H9 (cell line): ENCODE results near the gene KTN1. TPM values are rescaled to one million over a fixed set of nuclear protein-coding genes. Genes with fewer than 3 reads are reported as not detected.

Source experiments
- DNase-seq: peaks from one replicate; pipeline ENCODE4 v3.0.0-alpha.2; 2017
- H2AFZ ChIP-seq: one replicate; pipeline ENCODE4 v1.6.1; 2013; ENCODE audit warnings: mild to moderate bottlenecking, low read length, control low read depth, moderate library complexity
- H2AK5ac ChIP-seq: 2 replicates; pipeline ENCODE4 v1.6.1; 2013; ENCODE audit warnings: low read length, control low read depth, mixed read lengths; ENCODE audit not compliant: insufficient read length
- H2BK120ac ChIP-seq: one replicate; pipeline ENCODE4 v1.6.1; 2013; ENCODE audit warnings: low read depth, mild to moderate bottlenecking, low read length, control low read depth, inconsistent platforms; ENCODE audit not compliant: poor library complexity, severe bottlenecking
- H2BK12ac ChIP-seq: 2 replicates; pipeline ENCODE4 v1.6.1; 2013; ENCODE audit warnings: low read length, control low read depth, mixed read lengths, low read depth; ENCODE audit not compliant: insufficient read length
- H2BK15ac ChIP-seq: 2 replicates; pipeline ENCODE4 v1.6.1; 2013; ENCODE audit warnings: low read depth, low read length, control low read depth
- H2BK20ac ChIP-seq: one replicate; pipeline ENCODE4 v1.6.1; 2013; ENCODE audit warnings: low read depth, mild to moderate bottlenecking, low read length, control low read depth, inconsistent platforms; ENCODE audit not compliant: poor library complexity, severe bottlenecking
- H2BK5ac ChIP-seq: 2 replicates; pipeline ENCODE4 v1.6.1; 2013; ENCODE audit warnings: low read length, control low read depth, mixed read lengths; ENCODE audit not compliant: insufficient read length
- H3K14ac ChIP-seq: 2 replicates; pipeline ENCODE4 v1.6.1; 2013; ENCODE audit warnings: low read length, control low read depth; ENCODE audit not compliant: insufficient read depth
- H3K18ac ChIP-seq: 2 replicates; pipeline ENCODE4 v1.6.1; 2013; ENCODE audit warnings: low read depth, mild to moderate bottlenecking, mixed read lengths, low read length, control low read depth; ENCODE audit not compliant: insufficient read length
- H3K23ac ChIP-seq: 2 replicates; pipeline ENCODE4 v1.6.1; 2013; ENCODE audit warnings: low read length, control low read depth, mixed read lengths, low read depth; ENCODE audit not compliant: insufficient read length
- H3K23me2 ChIP-seq: 2 replicates; pipeline ENCODE4 v1.6.1; 2013; ENCODE audit warnings: low read depth, mild to moderate bottlenecking, mixed read lengths, low read length, control low read depth; ENCODE audit not compliant: insufficient read length, poor library complexity, severe bottlenecking
- H3K27ac ChIP-seq: 2 replicates; pipeline ENCODE4 v1.5.1; 2013; ENCODE audit warnings: low read length, control low read depth, mixed read lengths, low read depth; ENCODE audit not compliant: insufficient read length
- H3K27me3 ChIP-seq: 2 replicates; pipeline ENCODE4 v1.6.1; 2013; ENCODE audit warnings: low read length, control low read depth, inconsistent platforms; ENCODE audit not compliant: insufficient read depth
- H3K4ac ChIP-seq: 2 replicates; pipeline ENCODE4 v1.6.1; 2013; ENCODE audit warnings: low read depth, mild to moderate bottlenecking, control low read depth, inconsistent platforms, low read length, moderate library complexity
- H3K4me1 ChIP-seq: 2 replicates; pipeline ENCODE4 v1.6.1; 2013; ENCODE audit warnings: low read length, control low read depth, inconsistent platforms; ENCODE audit not compliant: insufficient read depth
- H3K4me2 ChIP-seq: 2 replicates; pipeline ENCODE4 v1.6.1; 2013; ENCODE audit warnings: low read length, control low read depth, mixed read lengths; ENCODE audit not compliant: insufficient read length, insufficient read depth
- H3K56ac ChIP-seq: 2 replicates; pipeline ENCODE4 v1.6.1; 2013; ENCODE audit warnings: low read depth, mild to moderate bottlenecking, mixed read lengths, low read length, control low read depth; ENCODE audit not compliant: insufficient read length
- H3K79me1 ChIP-seq: 2 replicates; pipeline ENCODE4 v1.6.1; 2013; ENCODE audit warnings: low read depth, mild to moderate bottlenecking, moderate library complexity, low read length, control low read depth, inconsistent platforms; ENCODE audit not compliant: insufficient read depth, poor library complexity, severe bottlenecking
- H3K79me2 ChIP-seq: 2 replicates; pipeline ENCODE4 v1.6.1; 2013; ENCODE audit warnings: low read length, control low read depth, inconsistent platforms; ENCODE audit not compliant: insufficient read depth
- H3K9ac ChIP-seq: 2 replicates; pipeline ENCODE4 v1.6.1; 2013; ENCODE audit warnings: low read length, control low read depth, mixed read lengths; ENCODE audit not compliant: insufficient read length; ENCODE audit errors: extremely low read depth
- H3K9me3 ChIP-seq: one replicate; pipeline ENCODE4 v1.6.1; 2013; ENCODE audit warnings: low read depth, low read length, inconsistent platforms; ENCODE audit not compliant: control insufficient read depth
- H3T11ph ChIP-seq: one replicate; pipeline ENCODE4 v1.6.1; 2013; ENCODE audit warnings: mild to moderate bottlenecking, low read length, control low read depth, inconsistent platforms
- H4K20me1 ChIP-seq: one replicate; pipeline ENCODE4 v1.6.1; 2013; ENCODE audit not compliant: control insufficient read depth, insufficient read length, insufficient read depth
- H4K5ac ChIP-seq: 2 replicates; pipeline ENCODE4 v1.6.1; 2013; ENCODE audit warnings: low read depth, mild to moderate bottlenecking, mixed read lengths, low read length, control low read depth; ENCODE audit not compliant: insufficient read length
- H4K8ac ChIP-seq: replicated peaks from 2 replicates; pipeline ENCODE4 v1.6.1; 2013; ENCODE audit warnings: low read length, control low read depth, mixed read lengths, low read depth; ENCODE audit not compliant: insufficient read length
- H4K91ac ChIP-seq: 2 replicates; pipeline ENCODE4 v1.6.1; 2013; ENCODE audit warnings: low read depth, mild to moderate bottlenecking, moderate library complexity, mixed read lengths, low read length, control low read depth; ENCODE audit not compliant: insufficient read length
- H3K27ac Mint-ChIP-seq, 3 experiments: 2 replicates in 2 of 3; 3 replicates in 1 of 3; pipeline ENCODE4 v1.8.0; 2020 to 2021; ENCODE audit warnings: mixed read lengths in 3 of 3, mild to moderate bottlenecking in 1 of 3, moderate library complexity in 1 of 3
- H3K27me3 Mint-ChIP-seq: 2 replicates; pipeline ENCODE4 v1.8.0; 2021; ENCODE audit warnings: low read depth, mild to moderate bottlenecking, moderate library complexity, mixed read lengths
- H3K36me3 Mint-ChIP-seq, 3 experiments: 2 replicates in 2 of 3; 3 replicates in 1 of 3; pipeline ENCODE4 v1.8.0; 2020 to 2021; ENCODE audit warnings: low read depth in 3 of 3, mixed read lengths in 3 of 3; ENCODE audit not compliant: insufficient read depth in 1 of 3
- H3K4me1 Mint-ChIP-seq, 2 experiments: 2 replicates each; pipeline ENCODE4 v1.8.0; 2020; ENCODE audit warnings: mixed read lengths in 2 of 2
- H3K4me3 Mint-ChIP-seq, 2 experiments: 2 replicates in 1 of 2; 3 replicates in 1 of 2; pipeline ENCODE4 v1.8.0; 2020 to 2021; ENCODE audit warnings: mild to moderate bottlenecking in 2 of 2, mixed read lengths in 2 of 2, moderate library complexity in 1 of 2
- H3K9me3 Mint-ChIP-seq, 2 experiments: 2 replicates in 1 of 2; 3 replicates in 1 of 2; pipeline ENCODE4 v1.8.0; 2020; ENCODE audit warnings: mild to moderate bottlenecking in 2 of 2, mixed read lengths in 2 of 2, moderate library complexity in 1 of 2
- WGBS: extraction: QIAGEN DNeasy Blood & Tissue Kit; methylation state at CpG from one replicate; pipeline ENCODE4 v1.1.7; 2013; ENCODE audit warnings: missing lambda C conversion rate, low lambda C conversion rate, mixed read lengths; ENCODE audit not compliant: insufficient read length; ENCODE audit errors: extremely low coverage; 5-methylcytosine and 5-hydroxymethylcytosine counted together
- total RNA-seq: library from RNA; stranded (reverse); gene quantifications from 2 replicates; pipeline ENCODE4 v1.2.1, GENCODE V29; 2021
- TF ChIP-seq, protein P1 (sequence below): fragments of 200-600 bp; sonication (generic); conservative IDR thresholded peaks from 3 replicates; pipeline ENCODE4 v1.8.0; 2021; ENCODE audit warnings: antibody characterized with exemption, mild to moderate bottlenecking

Gene KTN1
- total RNA-seq, 1 experiment from 2014 or later = 128 TPM

DNA sequence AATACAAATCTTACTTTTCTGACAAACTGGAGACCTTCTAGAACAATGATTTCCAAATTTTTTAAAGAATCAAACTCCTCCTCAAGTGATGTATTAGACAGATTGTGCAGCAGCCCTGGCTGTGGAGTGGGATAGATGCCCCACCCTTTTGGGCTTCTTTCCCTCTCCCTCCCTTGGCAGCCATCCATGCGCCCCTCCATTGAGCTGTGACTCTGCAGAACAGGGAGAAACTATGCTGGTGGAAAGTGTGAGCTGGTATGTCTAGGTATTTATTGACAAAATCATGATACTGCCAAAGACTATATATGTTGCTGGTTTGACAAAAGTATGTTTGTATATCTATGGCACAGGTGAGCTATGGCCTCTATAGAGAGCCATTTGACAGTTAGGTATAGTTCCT is 138.5 kb downstream of the KTN1 start:
- Mint-ChIP-seq H3K36me3 (no peaks in the 10 kb centered on the region; a peak in 1 of 7 replicates), H3K4me1 (peaks cover 0 to 3% of the 10 kb centered on the region in 2 experiments; a peak in 2 of 4 replicates), H3K9me3 (no peaks in the 10 kb centered on the region; a peak in 1 of 5 replicates), H3K27ac (no peak overlapping the region), H3K4me3 (no peak overlapping the region), H3K27me3 (no peaks in the 10 kb centered on the region)
- Histone ChIP-seq H3K23ac (no peak overlapping the region), H3K4me2 (no peak overlapping the region), H3K4ac (no peak overlapping the region), H2AK5ac (no peak overlapping the region), H2BK20ac (no peak overlapping the region), H3K27ac (no peak overlapping the region), H3K56ac (no peak overlapping the region), H3T11ph (no peak overlapping the region), H3K79me2 (no peaks in the 10 kb centered on the region), H3K4me1 (no peaks in the 10 kb centered on the region), H4K5ac (no peak overlapping the region), H3K9me3 (no peaks in the 10 kb centered on the region), H3K27me3 (no peaks in the 10 kb centered on the region), H2BK120ac (no peak overlapping the region), H4K8ac (no peak overlapping the region), H3K79me1 (no peaks in the 10 kb centered on the region), H4K20me1 (no peaks in the 10 kb centered on the region), H3K14ac (no peak overlapping the region), H2BK12ac (no peak overlapping the region), H2BK5ac (no peak overlapping the region), H4K91ac (no peak overlapping the region), H3K18ac (no peak overlapping the region), H3K9ac (no peak overlapping the region), H2AFZ (no peak overlapping the region), H2BK15ac (no peak overlapping the region), H3K23me2 (no peaks in the 10 kb centered on the region)
- DNase-seq = no peak
- WGBS = no CpG with 5 or more reads among the region's 1 CpG
- TF ChIP-seq, protein P1, sequence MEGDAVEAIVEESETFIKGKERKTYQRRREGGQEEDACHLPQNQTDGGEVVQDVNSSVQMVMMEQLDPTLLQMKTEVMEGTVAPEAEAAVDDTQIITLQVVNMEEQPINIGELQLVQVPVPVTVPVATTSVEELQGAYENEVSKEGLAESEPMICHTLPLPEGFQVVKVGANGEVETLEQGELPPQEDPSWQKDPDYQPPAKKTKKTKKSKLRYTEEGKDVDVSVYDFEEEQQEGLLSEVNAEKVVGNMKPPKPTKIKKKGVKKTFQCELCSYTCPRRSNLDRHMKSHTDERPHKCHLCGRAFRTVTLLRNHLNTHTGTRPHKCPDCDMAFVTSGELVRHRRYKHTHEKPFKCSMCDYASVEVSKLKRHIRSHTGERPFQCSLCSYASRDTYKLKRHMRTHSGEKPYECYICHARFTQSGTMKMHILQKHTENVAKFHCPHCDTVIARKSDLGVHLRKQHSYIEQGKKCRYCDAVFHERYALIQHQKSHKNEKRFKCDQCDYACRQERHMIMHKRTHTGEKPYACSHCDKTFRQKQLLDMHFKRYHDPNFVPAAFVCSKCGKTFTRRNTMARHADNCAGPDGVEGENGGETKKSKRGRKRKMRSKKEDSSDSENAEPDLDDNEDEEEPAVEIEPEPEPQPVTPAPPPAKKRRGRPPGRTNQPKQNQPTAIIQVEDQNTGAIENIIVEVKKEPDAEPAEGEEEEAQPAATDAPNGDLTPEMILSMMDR = no peak
